ENCODE measurements around the gene MRPS18B. TPM values are rescaled to one million over a fixed set of nuclear protein-coding genes. Genes with fewer than 3 reads are reported as not detected.
A peak's percentile ranks its signal among the peaks of the same experiment; 100 is the strongest.

MRPS18B gene
- total and polyA plus RNA-seq, 12 donors, result 48.4 to 169 (median 127) TPM

GRCh38 chr6:30571075-30571761, 46.4 kb upstream of the MRPS18B start, which contains the start of gene ABCF1:
Gene ABCF1 (plus strand): TSS chr6:30571442. CDS start chr6:30571488, 46 bp downstream.
- peak within 1 kb of the TSS; percentile 53 to 87 (median 72) for H3K4me3 ChIP-seq
- peaks cover 10 to 38% (median 29%) of the 10 kb centered on the region in 9 donors for H3K4me1 ChIP-seq
- intact Hi-C loops (cut with DNase I), result loop anchor here in 4 of 10 donors (1.0 to 2.0 kb wide), 2 partner anchors 14 to 15 kb away; partner anchors contain the start of genes GNL1 (in 4 of the 4) and PRR3 (in 3 of the 4)
- ATAC-seq (peak; percentile 98 to 100 (median 99)), DNase-seq (peak; percentile 97 to 99)
- peaks cover 0 to 20% (median 2%) of the 10 kb centered on the region in 9 donors for H3K36me3 ChIP-seq
- WGBS, 2 donors, result 0 to 1% methylated on average over 55 to 59 of the region's 59 CpGs
- H3K9me3 ChIP-seq, result no peaks in the 10 kb centered on the region
- H3K27ac ChIP-seq, result peak within 1 kb of the TSS; percentile 57 to 94 (median 88)
- TF ChIP-seq CTCF (IDR thresholded peaks at IDR 0.05), result no peak
- H3K27me3 ChIP-seq, result no peaks in the 10 kb centered on the region

GRCh38 chr6:30571762-30572082, 45.9 kb upstream of the MRPS18B start:
- WGBS, 2 donors, result 0 to 3% methylated on average over 8 of the region's 8 CpGs
- intact Hi-C loops (cut with DNase I), result loop anchor here in 4 of 10 donors (1.0 to 2.0 kb wide), 2 partner anchors 15 kb away; partner anchors contain the start of genes GNL1 (in 4 of the 4) and PRR3 (in 3 of the 4)
- peaks cover 10 to 38% (median 29%) of the 10 kb centered on the region in 9 donors for H3K4me1 ChIP-seq

GRCh38 chr6:30572148-30572547, 45.5 kb upstream of the MRPS18B start:
- no peak for TF ChIP-seq CTCF (IDR thresholded peaks at IDR 0.05)
- peaks cover 0 to 29% (median 2%) of the 10 kb centered on the region in 9 donors for H3K36me3 ChIP-seq
- peaks cover 10 to 38% (median 29%) of the 10 kb centered on the region in 9 donors for H3K4me1 ChIP-seq
- intact Hi-C loops (cut with DNase I), result no loop called here
- H3K9me3 ChIP-seq, result no peaks in the 10 kb centered on the region
- H3K4me3 ChIP-seq, result peak overlapping the region; percentile 53 to 87 (median 72)
- DNase-seq, result no peak
- H3K27me3 ChIP-seq, result no peaks in the 10 kb centered on the region
- ATAC-seq, result no peak
- H3K27ac ChIP-seq, result peak overlapping the region in 7 of 10 donors; percentile 82 to 94 (median 91)

More at GRCh38 chr6:30571762-30572082, 45.9 kb upstream of the MRPS18B start:
- Histone ChIP-seq H3K36me3 (peaks cover 0 to 25% (median 2%) of the 10 kb centered on the region in 9 donors), H3K27me3 (no peaks in the 10 kb centered on the region), H3K9me3 (no peaks in the 10 kb centered on the region), H3K27ac (peak overlapping the region; percentile 57 to 94 (median 88)), H3K4me3 (peak overlapping the region; percentile 53 to 87 (median 72))
- DNase-seq (no peak), ATAC-seq (peak in 1 of 8 donors; percentile 27)
- no peak for TF ChIP-seq CTCF (IDR thresholded peaks at IDR 0.05)

- H3K36me3 ChIP-seq, result peaks cover 0 to 39% (median 11%) of the 10 kb centered on the region in 9 donors
- WGBS, 2 donors, result 59 to 75% methylated on average over 4 of the region's 4 CpGs
- no peak overlapping the region for H3K4me3 ChIP-seq
- H3K4me1 ChIP-seq, result peaks cover 10 to 38% (median 29%) of the 10 kb centered on the region in 9 donors
- no peak for TF ChIP-seq CTCF (IDR thresholded peaks at IDR 0.05)
- no peaks in the 10 kb centered on the region for H3K9me3 ChIP-seq
- no peak overlapping the region for H3K27ac ChIP-seq
- no peaks in the 10 kb centered on the region for H3K27me3 ChIP-seq
- ATAC-seq (no peak), DNase-seq (no peak)
- intact Hi-C loops (cut with DNase I), result no loop called here
Measured at GRCh38 chr6:30573113-30573512, 44.5 kb upstream of the MRPS18B start.

All from heart right ventricle (tissue), 16 donors.